ENCODE results near the gene CCDC92.

The CCDC92 gene

GRCh38 chr12:123936956-123937706, 35.5 kb downstream of the CCDC92 start:
- no peaks in the 10 kb centered on the region for H3K36me3 ChIP-seq (replicated peaks)
- in situ Hi-C loops (cut with MboI; ENCODE audit: low sequenced_read_pairs), result no loop called here
- no peak for DNase-seq (ENCODE audit: low spot score in 2 of 2)
- H3K4me3 ChIP-seq, result no peak overlapping the region
- H3K27me3 ChIP-seq (ENCODE audit: low read depth), result peaks cover 3% of the 10 kb centered on the region; the same call in 1 of the 2 replicates
- H3K9me3 ChIP-seq, result no peaks in the 10 kb centered on the region
- H3K4me1 ChIP-seq, result no peaks in the 10 kb centered on the region

DNA sequence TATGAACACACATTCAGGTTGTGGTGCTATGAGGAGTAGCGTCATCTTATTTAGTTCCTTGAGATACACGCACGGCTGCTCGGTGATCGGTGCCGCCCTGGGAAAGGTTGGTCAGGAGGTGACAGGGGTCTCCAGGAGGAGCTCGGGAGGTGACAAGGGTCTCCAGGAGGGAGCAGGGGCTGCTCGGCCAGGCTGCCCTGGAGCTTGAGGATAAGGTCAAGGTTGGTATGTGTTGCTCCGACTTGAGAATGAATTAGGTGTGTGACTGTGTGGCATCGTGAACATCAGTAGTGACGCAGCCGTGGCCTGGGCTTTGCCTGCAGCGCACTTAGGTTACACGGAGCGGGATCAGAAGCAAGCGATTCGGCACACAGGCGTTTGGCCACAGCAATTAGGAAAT, 36.2 kb downstream of the CCDC92 start:
- in situ Hi-C loops (cut with MboI; ENCODE audit: low sequenced_read_pairs), result no loop called here
- Histone ChIP-seq H3K9me3 (no peaks in the 10 kb centered on the region), H3K4me1 (no peaks in the 10 kb centered on the region), H3K27me3 (ENCODE audit: low read depth) (peaks cover 3% of the 10 kb centered on the region; the same call in 1 of the 2 replicates), H3K36me3 (replicated peaks) (no peaks in the 10 kb centered on the region), H3K4me3 (no peak overlapping the region)
- no peak for DNase-seq (ENCODE audit: low spot score in 2 of 2)

GRCh38 chr12:123935956-123936355, 36.7 kb downstream of the CCDC92 start:
- in situ Hi-C loops (cut with MboI; ENCODE audit: low sequenced_read_pairs), result no loop called here
- no peak overlapping the region for H3K4me3 ChIP-seq
- DNase-seq (ENCODE audit: low spot score in 2 of 2), result no peak

DNA sequence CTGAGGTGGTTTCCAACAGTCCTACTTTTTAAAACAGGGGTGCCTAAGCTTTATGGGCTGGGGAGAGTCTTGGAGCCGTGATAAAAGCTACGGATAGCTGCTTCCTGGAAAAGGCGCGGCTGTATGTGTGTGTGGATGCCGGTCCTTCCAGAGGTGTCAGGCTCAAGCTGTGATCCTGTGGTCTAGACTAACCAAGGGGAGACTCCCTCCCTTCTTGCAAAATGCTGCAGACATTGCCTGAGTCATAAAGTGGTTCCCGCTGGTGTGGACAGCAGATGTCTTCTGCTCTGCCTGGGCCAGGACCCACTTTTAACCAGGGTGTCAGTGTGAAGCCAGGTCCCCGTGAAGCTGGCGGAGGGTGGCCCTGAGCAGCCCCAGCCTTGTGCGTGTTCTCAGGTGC, 37.8 kb downstream of the CCDC92 start:
- no peaks in the 10 kb centered on the region; the same call in 1 of the 2 replicates for H3K9me3 ChIP-seq
- H3K27me3 ChIP-seq (ENCODE audit: low read depth), result peaks cover 3% of the 10 kb centered on the region; the same call in 1 of the 2 replicates
- no peaks in the 10 kb centered on the region for H3K4me1 ChIP-seq
- DNase-seq (ENCODE audit: low spot score in 2 of 2), result no peak
- no peaks in the 10 kb centered on the region for H3K36me3 ChIP-seq (replicated peaks)
- H3K4me3 ChIP-seq, result no peak overlapping the region
- in situ Hi-C loops (cut with MboI; ENCODE audit: low sequenced_read_pairs), result no loop called here

More at GRCh38 chr12:123935956-123936355, 36.7 kb downstream of the CCDC92 start:
- peaks cover 3% of the 10 kb centered on the region; the same call in 1 of the 2 replicates for H3K27me3 ChIP-seq (ENCODE audit: low read depth)
- no peaks in the 10 kb centered on the region for H3K4me1 ChIP-seq
- no peaks in the 10 kb centered on the region for H3K36me3 ChIP-seq (replicated peaks)
- no peaks in the 10 kb centered on the region for H3K9me3 ChIP-seq

DNA sequence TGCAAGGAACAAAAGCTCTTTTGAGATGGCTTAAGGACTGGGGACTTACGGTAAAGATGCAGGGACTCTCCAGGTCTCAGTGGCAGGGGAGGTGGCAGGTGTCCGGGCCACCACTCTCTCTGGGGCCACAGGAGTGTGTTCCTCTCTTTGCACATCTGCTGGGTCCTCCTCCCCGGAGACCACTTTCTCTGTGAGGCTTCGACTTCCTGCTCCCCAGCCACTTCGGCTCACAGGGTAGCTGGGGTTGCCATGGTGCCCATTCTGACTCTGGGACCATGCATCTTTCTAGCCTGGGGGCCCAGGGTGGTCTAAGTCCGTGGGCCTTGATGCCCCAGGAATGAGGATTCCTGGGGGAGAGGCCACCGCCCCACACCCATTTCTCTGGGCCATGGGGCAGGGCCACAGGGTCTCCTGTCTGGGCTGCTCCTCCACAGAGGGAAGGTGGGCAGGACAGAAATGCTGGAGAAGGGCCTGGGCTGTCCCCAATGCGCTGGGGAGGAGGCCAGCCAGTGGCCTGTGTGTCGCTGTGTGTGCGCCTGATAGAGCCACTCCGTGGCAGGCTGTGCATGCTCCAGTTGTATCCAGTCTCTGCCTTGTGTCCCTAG, 38.5 kb downstream of the CCDC92 start:
- peaks cover 3% of the 10 kb centered on the region; the same call in 1 of the 2 replicates for H3K27me3 ChIP-seq (ENCODE audit: low read depth)
- DNase-seq (ENCODE audit: low spot score in 2 of 2), result no peak
- H3K4me1 ChIP-seq, result no peaks in the 10 kb centered on the region
- H3K4me3 ChIP-seq, result no peak overlapping the region
- H3K36me3 ChIP-seq (replicated peaks), result no peaks in the 10 kb centered on the region
- no peaks in the 10 kb centered on the region; the same call in 1 of the 2 replicates for H3K9me3 ChIP-seq
- in situ Hi-C loops (cut with MboI; ENCODE audit: low sequenced_read_pairs), result no loop called here

GRCh38 chr12:123933214-123933613, 39.4 kb downstream of the CCDC92 start:
- Histone ChIP-seq H3K4me3 (no peak overlapping the region), H3K4me1 (no peaks in the 10 kb centered on the region)

DNA sequence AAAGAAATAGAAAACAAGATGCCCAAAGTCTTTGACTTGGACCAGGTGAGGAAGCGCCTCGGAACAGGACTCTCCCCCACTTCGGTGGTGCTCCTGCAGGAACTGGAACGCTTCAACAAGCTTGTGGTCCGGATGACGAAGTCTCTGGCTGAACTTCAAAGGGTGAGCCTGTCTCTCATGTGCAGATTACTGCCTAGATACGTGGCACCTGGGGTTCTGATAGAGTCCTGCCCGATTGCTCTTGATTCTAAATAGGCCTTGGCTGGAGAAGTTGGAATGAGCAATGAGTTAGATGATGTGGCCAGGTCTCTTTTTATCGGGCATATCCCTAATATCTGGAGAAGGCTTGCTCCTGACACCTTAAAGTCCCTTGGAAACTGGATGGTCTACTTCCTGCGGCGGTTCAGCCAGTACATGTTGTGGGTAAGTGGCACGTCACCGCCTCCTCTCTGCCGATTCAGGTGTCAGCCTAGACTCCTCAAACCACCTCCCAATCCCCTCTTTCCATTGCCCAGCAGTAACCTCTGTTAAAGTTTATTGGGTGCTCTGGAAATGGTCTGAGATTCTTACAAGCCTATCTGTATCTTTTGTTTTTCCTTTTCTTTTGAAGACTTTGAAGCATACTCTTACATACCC, 40.8 kb downstream of the CCDC92 start:
- peaks cover 3% of the 10 kb centered on the region; the same call in 1 of the 2 replicates for H3K27me3 ChIP-seq (ENCODE audit: low read depth)
- in situ Hi-C loops (cut with MboI; ENCODE audit: low sequenced_read_pairs), result no loop called here
- H3K4me1 ChIP-seq, result no peaks in the 10 kb centered on the region
- no peak for DNase-seq (ENCODE audit: low spot score in 2 of 2)
- no peaks in the 10 kb centered on the region; the same call in 1 of the 2 replicates for H3K9me3 ChIP-seq
- H3K36me3 ChIP-seq (replicated peaks), result no peaks in the 10 kb centered on the region
- H3K4me3 ChIP-seq, result no peak overlapping the region

More at GRCh38 chr12:123933214-123933613, 39.4 kb downstream of the CCDC92 start:
- no peaks in the 10 kb centered on the region; the same call in 1 of the 2 replicates for H3K9me3 ChIP-seq
- peaks cover 3% of the 10 kb centered on the region; the same call in 1 of the 2 replicates for H3K27me3 ChIP-seq (ENCODE audit: low read depth)
- no peaks in the 10 kb centered on the region for H3K36me3 ChIP-seq (replicated peaks)
- DNase-seq (ENCODE audit: low spot score in 2 of 2), result no peak
- in situ Hi-C loops (cut with MboI; ENCODE audit: low sequenced_read_pairs), result no loop called here

GRCh38 chr12:123929946-123930583, 42.6 kb downstream of the CCDC92 start:
- Histone ChIP-seq H3K9me3 (no peaks in the 10 kb centered on the region; the same call in 1 of the 2 replicates), H3K4me1 (no peaks in the 10 kb centered on the region), H3K27me3 (ENCODE audit: low read depth) (peaks cover 3% of the 10 kb centered on the region; the same call in 1 of the 2 replicates), H3K4me3 (no peak overlapping the region), H3K36me3 (replicated peaks) (no peaks in the 10 kb centered on the region)
- no peak for DNase-seq (ENCODE audit: low spot score in 2 of 2)
- in situ Hi-C loops (cut with MboI; ENCODE audit: low sequenced_read_pairs), result no loop called here

GRCh38 chr12:123928897-123929296, 43.7 kb downstream of the CCDC92 start:
- in situ Hi-C loops (cut with MboI; ENCODE audit: low sequenced_read_pairs), result no loop called here
- Histone ChIP-seq H3K27me3 (ENCODE audit: low read depth) (peaks cover 3% of the 10 kb centered on the region; the same call in 1 of the 2 replicates), H3K4me1 (no peaks in the 10 kb centered on the region), H3K9me3 (no peaks in the 10 kb centered on the region; the same call in 1 of the 2 replicates), H3K36me3 (replicated peaks) (no peaks in the 10 kb centered on the region), H3K4me3 (no peak overlapping the region)
- DNase-seq (ENCODE audit: low spot score in 2 of 2), result no peak

GRCh38 chr12:123928274-123928865, 44.3 kb downstream of the CCDC92 start:
- H3K4me3 ChIP-seq, result no peak overlapping the region
- no peak for DNase-seq (ENCODE audit: low spot score in 2 of 2)
- in situ Hi-C loops (cut with MboI; ENCODE audit: low sequenced_read_pairs), result no loop called here
- H3K9me3 ChIP-seq, result no peaks in the 10 kb centered on the region; the same call in 1 of the 2 replicates
- peaks cover 3% of the 10 kb centered on the region; the same call in 1 of the 2 replicates for H3K27me3 ChIP-seq (ENCODE audit: low read depth)
- H3K4me1 ChIP-seq, result no peaks in the 10 kb centered on the region
- H3K36me3 ChIP-seq (replicated peaks), result no peaks in the 10 kb centered on the region

DNA sequence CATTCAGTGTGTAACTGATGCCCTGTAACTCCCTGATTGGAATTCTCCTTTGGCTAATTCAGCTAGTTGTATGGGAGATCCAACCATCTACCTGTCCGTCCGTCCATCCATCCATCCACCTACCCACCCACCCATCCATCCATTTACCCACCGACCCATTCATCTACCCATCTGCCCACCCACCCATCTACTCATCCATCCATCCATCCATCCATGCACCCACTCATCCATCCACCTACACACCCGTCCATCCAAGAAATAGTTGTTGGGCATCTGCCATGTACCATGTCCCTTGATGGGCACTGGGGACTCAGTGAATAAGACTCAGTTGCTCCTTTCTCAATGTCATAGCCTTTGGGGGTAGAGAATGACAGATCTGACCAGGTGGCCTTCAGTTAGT, 48.1 kb downstream of the CCDC92 start:
- in situ Hi-C loops (cut with MboI; ENCODE audit: low sequenced_read_pairs), result no loop called here
- Histone ChIP-seq H3K27me3 (ENCODE audit: low read depth) (no peaks in the 10 kb centered on the region), H3K4me1 (no peaks in the 10 kb centered on the region), H3K4me3 (no peak overlapping the region), H3K36me3 (replicated peaks) (no peaks in the 10 kb centered on the region), H3K9me3 (no peaks in the 10 kb centered on the region)
- no peak for DNase-seq (ENCODE audit: low spot score in 2 of 2)

GRCh38 chr12:123923927-123924326, 48.7 kb downstream of the CCDC92 start:
- Histone ChIP-seq H3K4me3 (no peak overlapping the region), H3K9me3 (no peaks in the 10 kb centered on the region), H3K4me1 (no peaks in the 10 kb centered on the region), H3K27me3 (ENCODE audit: low read depth) (no peaks in the 10 kb centered on the region), H3K36me3 (replicated peaks) (no peaks in the 10 kb centered on the region)
- in situ Hi-C loops (cut with MboI; ENCODE audit: low sequenced_read_pairs), result no loop called here
- no peak for DNase-seq (ENCODE audit: low spot score in 2 of 2)

DNA sequence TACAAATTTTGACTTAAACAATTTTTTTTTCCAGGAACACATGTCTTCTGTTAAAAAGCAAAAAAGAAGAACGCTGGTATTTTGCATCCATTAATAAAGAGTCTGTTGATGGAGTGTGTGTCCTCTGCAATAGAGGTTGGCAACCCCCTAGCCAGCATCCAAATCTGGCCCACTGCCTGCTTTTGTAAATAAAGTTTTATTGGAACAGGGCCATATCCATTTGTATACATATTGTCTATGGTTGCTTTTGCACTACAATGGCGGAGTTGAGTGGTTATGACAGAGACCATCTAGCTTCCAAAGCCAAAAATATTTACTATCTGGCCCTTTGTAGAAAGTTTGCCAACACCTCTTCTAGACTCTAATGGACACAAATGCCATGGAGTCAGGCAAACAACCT, 49.6 kb downstream of the CCDC92 start:
- H3K4me3 ChIP-seq, result no peak overlapping the region
- no peaks in the 10 kb centered on the region for H3K9me3 ChIP-seq
- H3K36me3 ChIP-seq (replicated peaks), result no peaks in the 10 kb centered on the region
- in situ Hi-C loops (cut with MboI; ENCODE audit: low sequenced_read_pairs), result no loop called here
- DNase-seq (ENCODE audit: low spot score in 2 of 2), result no peak
- H3K27me3 ChIP-seq (ENCODE audit: low read depth), result no peaks in the 10 kb centered on the region
- no peaks in the 10 kb centered on the region for H3K4me1 ChIP-seq

Measured in HAP-1 (cell line).